ENCODE data around the gene CATSPERZ.

GRCh38 chr11:64256300-64256699 lies 43.9 kb upstream of the CATSPERZ start:
- TF ChIP-seq CTCF (IDR thresholded peaks at IDR 0.05) (no peak), POLR2A (IDR thresholded peaks at IDR 0.05) (no peak)

Data from lower leg skin (tissue), 3 donors.